DMS 273 (cell line): ENCODE measurements around the gene CITED1.

Source experiments
- DNase-seq: peaks from one replicate; lab custom pipeline; 2025; ENCODE audit not compliant: unreplicated experiment; lab: John Stamatoyannopoulos, UW

CITED1 gene

GRCh38 chrX:72270316-72270866, 35.3 kb downstream of the CITED1 start:
- no peak for DNase-seq

GRCh38 chrX:72269671-72270251, 36.0 kb downstream of the CITED1 start:
- no peak for DNase-seq

- peak; percentile 39 for DNase-seq
Observed at GRCh38 chrX:72268597-72269365, 36.9 kb downstream of the CITED1 start.

- DNase-seq, result peak; percentile 33
Observed at GRCh38 chrX:72265263-72265662, 40.5 kb downstream of the CITED1 start.

GRCh38 chrX:72262077-72262476, 43.6 kb downstream of the CITED1 start:
- no peak for DNase-seq

- no peak for DNase-seq
Observed at GRCh38 chrX:72260448-72260847, 45.3 kb downstream of the CITED1 start.

GRCh38 chrX:72258174-72258573, 47.5 kb downstream of the CITED1 start:
- DNase-seq, result peak; percentile 77

- DNase-seq, result no peak
Observed at GRCh38 chrX:72255864-72256263, 49.9 kb downstream of the CITED1 start.

GRCh38 chrX:72255445-72255844, 50.3 kb downstream of the CITED1 start:
- DNase-seq, result peak; percentile 83

GRCh38 chrX:72254816-72255215, 50.9 kb downstream of the CITED1 start:
- DNase-seq, result peak; percentile 32

- no peak for DNase-seq
Observed at GRCh38 chrX:72253686-72254085, 52.0 kb downstream of the CITED1 start.
